Adrenal gland (tissue), 5 donors: Measurements from ENCODE around the gene ATE1.

Source experiments
- POLR2A ChIP-seq, 2 donors: fragments of 450-650 bp; IDR thresholded peaks; one replicate each; pipeline ENCODE4 v1.6.1; 2017; ENCODE audit warnings: antibody characterized with exemption in 2 of 2, mild to moderate bottlenecking in 2 of 2, moderate library complexity in 1 of 2
- TF ChIP-seq, protein P1 (sequence below), 6 experiments: fragments of 450-650 bp in 4 of 6; fragments of 200-600 bp in 2 of 6; sonication (generic) in 1 of 6; IDR thresholded peaks; 1 replicate in 5 of 6; 2 replicates in 1 of 6; pipeline versions ENCODE4 v1.5.1 to v1.8.0; 2016 to 2021; ENCODE audit warnings: antibody characterized with exemption in 6 of 6, mild to moderate bottlenecking in 2 of 6, moderate library complexity in 1 of 6
- donor health status: DM: no; HTN: no; CAD: no.

DNA sequence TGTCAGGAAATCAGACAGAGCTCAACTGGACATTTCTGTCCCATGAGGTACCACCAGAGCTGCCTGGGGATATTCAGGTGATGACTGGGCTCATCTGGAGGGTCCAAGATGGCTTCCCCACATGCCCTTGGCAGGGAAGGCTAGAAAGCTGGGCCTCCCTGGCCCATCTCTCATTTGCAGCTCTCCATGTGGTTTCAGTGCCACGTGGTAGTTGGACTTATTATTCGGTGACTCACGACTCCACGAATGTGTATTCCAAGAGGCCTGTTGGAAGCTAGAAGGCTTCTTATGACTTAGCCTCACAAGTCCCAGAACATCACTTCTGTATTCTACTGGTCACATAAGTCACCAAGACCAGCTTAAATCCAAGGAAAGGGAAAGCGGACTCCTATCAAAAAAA is 24.4 kb upstream of the ATE1 start:
- TF ChIP-seq, protein P1, sequence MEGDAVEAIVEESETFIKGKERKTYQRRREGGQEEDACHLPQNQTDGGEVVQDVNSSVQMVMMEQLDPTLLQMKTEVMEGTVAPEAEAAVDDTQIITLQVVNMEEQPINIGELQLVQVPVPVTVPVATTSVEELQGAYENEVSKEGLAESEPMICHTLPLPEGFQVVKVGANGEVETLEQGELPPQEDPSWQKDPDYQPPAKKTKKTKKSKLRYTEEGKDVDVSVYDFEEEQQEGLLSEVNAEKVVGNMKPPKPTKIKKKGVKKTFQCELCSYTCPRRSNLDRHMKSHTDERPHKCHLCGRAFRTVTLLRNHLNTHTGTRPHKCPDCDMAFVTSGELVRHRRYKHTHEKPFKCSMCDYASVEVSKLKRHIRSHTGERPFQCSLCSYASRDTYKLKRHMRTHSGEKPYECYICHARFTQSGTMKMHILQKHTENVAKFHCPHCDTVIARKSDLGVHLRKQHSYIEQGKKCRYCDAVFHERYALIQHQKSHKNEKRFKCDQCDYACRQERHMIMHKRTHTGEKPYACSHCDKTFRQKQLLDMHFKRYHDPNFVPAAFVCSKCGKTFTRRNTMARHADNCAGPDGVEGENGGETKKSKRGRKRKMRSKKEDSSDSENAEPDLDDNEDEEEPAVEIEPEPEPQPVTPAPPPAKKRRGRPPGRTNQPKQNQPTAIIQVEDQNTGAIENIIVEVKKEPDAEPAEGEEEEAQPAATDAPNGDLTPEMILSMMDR (IDR thresholded peaks at IDR 0.05), result no peak
- no peak for TF ChIP-seq POLR2A (IDR thresholded peaks at IDR 0.05)
